MCF 10A (cell line): ENCODE measurements around the gene ITK. TPM values are rescaled to one million over a fixed set of nuclear protein-coding genes. Genes with fewer than 3 reads are reported as not detected.

Source experiments
- BruUV-seq: library from RNA; stranded (reverse); fragments of 400-500 nt; replicated peaks from 2 replicates; lab custom pipeline; 2021; lab: Mats Ljungman, UMichigan
- CTCF ChIA-PET: fragments of 300-600 bp; sonication (Branson Sonifier 250); formaldehyde crosslinking; extraction: SDS; loops from one replicate; lab custom pipeline; 2021; ENCODE audit warnings: antibody characterized with exemption, inconsistent platforms; lab: Yijun Ruan, JAX
- POLR2A ChIA-PET: fragments of 300-600, 350-650 bp; sonication (Branson Sonifier 250); formaldehyde crosslinking; extraction: SDS; loops from one replicate; lab custom pipeline; 2020; ENCODE audit warnings: antibody characterized with exemption, inconsistent platforms; lab: Yijun Ruan, JAX
- DNase-seq: peaks from one replicate; pipeline ENCODE4 v3.0.0-alpha.2; 2018; ENCODE audit not compliant: unreplicated experiment
- H3K27ac Mint-ChIP-seq: one replicate; pipeline ENCODE4 v1.8.0; 2022; ENCODE audit warnings: mild to moderate bottlenecking, low read depth, mixed read lengths; ENCODE audit not compliant: unreplicated experiment
- H3K27me3 Mint-ChIP-seq: one replicate; pipeline ENCODE4 v1.8.0; 2022; ENCODE audit warnings: mixed read lengths; ENCODE audit not compliant: insufficient read depth, unreplicated experiment
- H3K36me3 Mint-ChIP-seq: one replicate; pipeline ENCODE4 v1.8.0; 2022; ENCODE audit warnings: mild to moderate bottlenecking, moderate library complexity, mixed read lengths; ENCODE audit not compliant: insufficient read depth, unreplicated experiment
- H3K4me1 Mint-ChIP-seq: one replicate; pipeline ENCODE4 v1.8.0; 2022; ENCODE audit warnings: mixed read lengths; ENCODE audit not compliant: insufficient read depth, unreplicated experiment
- H3K4me3 Mint-ChIP-seq: one replicate; pipeline ENCODE4 v1.8.0; 2022; ENCODE audit warnings: mild to moderate bottlenecking, moderate library complexity, mixed read lengths; ENCODE audit not compliant: unreplicated experiment
- H3K9me3 Mint-ChIP-seq: one replicate; pipeline ENCODE4 v1.8.0; 2022; ENCODE audit warnings: mixed read lengths; ENCODE audit not compliant: unreplicated experiment
- intact Hi-C: fragments of 100-400 bp; cut with micrococcal nuclease; formaldehyde crosslinking; loops from 2 replicates; pipeline ENCODE4 v1.14.1; 2022
- total RNA-seq: library from RNA; stranded (reverse); gene quantifications from 2 replicates; pipeline ENCODE4 v1.2.3, GENCODE V29; 2022
- TF ChIP-seq, protein P1 (sequence below): fragments of 200-600 bp; IDR thresholded peaks from one replicate; pipeline ENCODE4 v1.8.0; 2022; ENCODE audit warnings: antibody characterized with exemption, mild to moderate bottlenecking; ENCODE audit not compliant: unreplicated experiment

Gene ITK
- total RNA-seq, 1 experiment from 2014 or later, result not detected

GRCh38 chr5:157148734-157149615 lies 31.7 kb upstream of the ITK start:
- H3K4me3 Mint-ChIP-seq, result no peak overlapping the region
- DNase-seq, result peak; percentile 81

DNA sequence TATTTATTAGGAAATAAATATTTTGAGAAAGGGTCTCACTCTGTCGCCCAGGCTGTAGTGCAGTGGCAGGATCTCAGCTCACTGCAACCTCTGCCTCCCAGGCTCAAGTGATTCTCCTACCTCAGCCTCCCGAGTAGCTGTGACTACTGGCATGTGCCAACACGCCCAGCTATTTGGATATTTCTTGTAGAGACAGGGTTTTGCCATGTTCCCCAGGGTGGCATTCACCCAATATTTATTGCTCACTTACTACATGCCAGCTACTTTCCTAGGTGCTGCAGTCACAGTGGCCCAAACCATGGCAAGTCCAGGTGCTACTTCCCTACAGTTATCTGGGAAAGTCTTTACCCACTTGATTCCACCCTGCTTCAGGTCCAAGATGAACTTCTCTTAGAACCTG lies 29.6 kb upstream of the ITK start:
- no peak overlapping the region for H3K4me3 Mint-ChIP-seq
- BruUV-seq, result no TSS peak
- TF ChIP-seq, protein P1, sequence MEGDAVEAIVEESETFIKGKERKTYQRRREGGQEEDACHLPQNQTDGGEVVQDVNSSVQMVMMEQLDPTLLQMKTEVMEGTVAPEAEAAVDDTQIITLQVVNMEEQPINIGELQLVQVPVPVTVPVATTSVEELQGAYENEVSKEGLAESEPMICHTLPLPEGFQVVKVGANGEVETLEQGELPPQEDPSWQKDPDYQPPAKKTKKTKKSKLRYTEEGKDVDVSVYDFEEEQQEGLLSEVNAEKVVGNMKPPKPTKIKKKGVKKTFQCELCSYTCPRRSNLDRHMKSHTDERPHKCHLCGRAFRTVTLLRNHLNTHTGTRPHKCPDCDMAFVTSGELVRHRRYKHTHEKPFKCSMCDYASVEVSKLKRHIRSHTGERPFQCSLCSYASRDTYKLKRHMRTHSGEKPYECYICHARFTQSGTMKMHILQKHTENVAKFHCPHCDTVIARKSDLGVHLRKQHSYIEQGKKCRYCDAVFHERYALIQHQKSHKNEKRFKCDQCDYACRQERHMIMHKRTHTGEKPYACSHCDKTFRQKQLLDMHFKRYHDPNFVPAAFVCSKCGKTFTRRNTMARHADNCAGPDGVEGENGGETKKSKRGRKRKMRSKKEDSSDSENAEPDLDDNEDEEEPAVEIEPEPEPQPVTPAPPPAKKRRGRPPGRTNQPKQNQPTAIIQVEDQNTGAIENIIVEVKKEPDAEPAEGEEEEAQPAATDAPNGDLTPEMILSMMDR, result no peak
- peak; percentile 27 for DNase-seq
- intact Hi-C loops, result no loop called here
- POLR2A ChIA-PET, result no interaction called here
- H3K4me1 Mint-ChIP-seq, result peaks cover 6% of the 10 kb centered on the region
- CTCF ChIA-PET, result interaction anchor here (0.5 to 3.7 kb wide), 9 partner anchors 13 to 1162 kb away, joined by 3 to 12 read pairs (median 3); no protein-coding TSS in a partner anchor
- H3K36me3 Mint-ChIP-seq, result no peaks in the 10 kb centered on the region
- no peak overlapping the region for H3K27ac Mint-ChIP-seq
- no peaks in the 10 kb centered on the region for H3K27me3 Mint-ChIP-seq
- peaks cover 12% of the 10 kb centered on the region for H3K9me3 Mint-ChIP-seq

More at GRCh38 chr5:157148734-157149615, 31.7 kb upstream of the ITK start:
- H3K27me3 Mint-ChIP-seq, result no peaks in the 10 kb centered on the region
- no peaks in the 10 kb centered on the region for H3K36me3 Mint-ChIP-seq
- peaks cover 6% of the 10 kb centered on the region for H3K4me1 Mint-ChIP-seq
- no TSS peak for BruUV-seq
- CTCF ChIA-PET, result interaction anchor here (0.5 to 4.5 kb wide), 54 partner anchors 8 to 1205 kb away, joined by 3 to 56 read pairs (median 5); partner anchors contain the start of gene LSM11
- intact Hi-C loops, result loop anchor here (1.0 to 5.0 kb wide), 5 partner anchors 104 to 594 kb away; partner anchors contain the start of gene LSM11
- POLR2A ChIA-PET, result interaction anchor here (0.6 to 0.7 kb wide), 2 partner anchors 14 to 646 kb away, joined by 4 read pairs; no protein-coding TSS in a partner anchor
- TF ChIP-seq, protein P1, result peak; percentile 90
- H3K27ac Mint-ChIP-seq, result no peak overlapping the region
- H3K9me3 Mint-ChIP-seq, result no peaks in the 10 kb centered on the region

- H3K4me3 Mint-ChIP-seq, result no peak overlapping the region
- ChIA-PET POLR2A (interaction anchor here (0.6 to 0.7 kb wide), 2 partner anchors 95 to 169 kb away, joined by 3 read pairs; no protein-coding TSS in a partner anchor), CTCF (interaction anchor here (0.7 to 1.1 kb wide), 4 partner anchors 34 to 1406 kb away, joined by 4 to 5 read pairs (median 4); no protein-coding TSS in a partner anchor)
Measured at GRCh38 chr5:157155297-157155696, 25.3 kb upstream of the ITK start.

More at GRCh38 chr5:157155297-157155696, 25.3 kb upstream of the ITK start:
- TF ChIP-seq, protein P1, result no peak
- Mint-ChIP-seq H3K9me3 (peaks cover 14% of the 10 kb centered on the region), H3K4me1 (no peaks in the 10 kb centered on the region), H3K36me3 (no peaks in the 10 kb centered on the region), H3K27ac (no peak overlapping the region), H3K27me3 (no peaks in the 10 kb centered on the region)
- DNase-seq, result no peak
- no TSS peak for BruUV-seq
- intact Hi-C loops, result no loop called here
